Stimulated activated CD8-positive, alpha-beta memory T cell treated with anti-CD3 and anti-CD28 coated beads, Interleukin-7, amount 100 ng/mL, for 24 hours (primary cell): Measurements from ENCODE around the gene ACTN4.
A peak's percentile ranks its signal among the peaks of the same experiment; 100 is the strongest.

Experiments used
- DNase-seq: peaks from one replicate; pipeline ENCODE4 v3.0.0-alpha.2; 2020; ENCODE audit warnings: low read depth

Gene ACTN4

GRCh38 chr19:38725469-38726283 is 78.2 kb downstream of the ACTN4 start:
- no peak for DNase-seq

GRCh38 chr19:38726284-38726673 is 78.8 kb downstream of the ACTN4 start:
- no peak for DNase-seq

- DNase-seq, result no peak
Measured at GRCh38 chr19:38726761-38727301, 79.4 kb downstream of the ACTN4 start.

GRCh38 chr19:38727306-38727867 is 79.9 kb downstream of the ACTN4 start:
- DNase-seq, result no peak

GRCh38 chr19:38727868-38728660 is 80.6 kb downstream of the ACTN4 start:
- no peak for DNase-seq

- no peak for DNase-seq
Measured at GRCh38 chr19:38728752-38729541, 81.5 kb downstream of the ACTN4 start.

- peak; percentile 70 for DNase-seq
Measured at GRCh38 chr19:38729653-38730469, 82.4 kb downstream of the ACTN4 start.

GRCh38 chr19:38730470-38730730 is 83.0 kb downstream of the ACTN4 start:
- no peak for DNase-seq

GRCh38 chr19:38730731-38731589 is 83.5 kb downstream of the ACTN4 start:
- no peak for DNase-seq

- DNase-seq, result no peak
Measured at GRCh38 chr19:38731654-38732301, 84.3 kb downstream of the ACTN4 start.

GRCh38 chr19:38733241-38733492 is 85.7 kb downstream of the ACTN4 start:
- no peak for DNase-seq

GRCh38 chr19:38733493-38734175 is 86.2 kb downstream of the ACTN4 start:
- DNase-seq, result no peak

- DNase-seq, result no peak
Measured at GRCh38 chr19:38734176-38734425, 86.7 kb downstream of the ACTN4 start.

- DNase-seq, result no peak
Measured at GRCh38 chr19:38734426-38735256, 87.2 kb downstream of the ACTN4 start.

- DNase-seq, result no peak
Measured at GRCh38 chr19:38735257-38735686, 87.8 kb downstream of the ACTN4 start.

- no peak for DNase-seq
Measured at GRCh38 chr19:38736036-38736412, 88.6 kb downstream of the ACTN4 start.

- peak; percentile 47 for DNase-seq
Measured at GRCh38 chr19:38736413-38737280, 89.2 kb downstream of the ACTN4 start.
